Neural cell (in vitro differentiated cells): ENCODE data around the gene KREMEN1. TPM values are rescaled to one million over a fixed set of nuclear protein-coding genes. Genes with fewer than 3 reads are reported as not detected.
"Not testable (repeated sequence)": the region's sequence is repeated elsewhere in the genome, so short reads cannot be mapped to it uniquely, and the experiment has no call there.

Source experiments
- H2AFZ ChIP-seq: fragments of 200-600, 300-800 bp; sonication (generic), shearing (Covaris generic); 2 replicates; pipeline ENCODE4 v1.6.0; 2014; ENCODE audit warnings: low read depth, mild to moderate bottlenecking, antibody characterized with exemption, low read length, moderate library complexity
- H3F3A ChIP-seq: fragments of 200-600 bp; shearing (Covaris generic); 2 replicates; pipeline ENCODE4 v1.6.1; 2016; ENCODE audit warnings: mild to moderate bottlenecking, moderate library complexity, mixed read lengths, antibody characterized with exemption, low read length; ENCODE audit not compliant: insufficient read depth, poor library complexity, severe bottlenecking
- H3K27ac ChIP-seq: fragments of 200-600, 300-800 bp; sonication (generic), shearing (Covaris generic); 2 replicates; pipeline ENCODE4 v1.5.1; 2014; ENCODE audit warnings: mild to moderate bottlenecking, low read length, moderate library complexity
- H3K27me3 ChIP-seq: fragments of 300-800, 200-600 bp; sonication (generic), shearing (Covaris generic); 2 replicates; pipeline ENCODE4 v1.6.0; 2014; ENCODE audit warnings: mild to moderate bottlenecking, low read depth, low read length, moderate library complexity; ENCODE audit not compliant: insufficient read depth
- H3K36me3 ChIP-seq: fragments of 300-800, 200-600 bp; sonication (generic), shearing (Covaris generic); 2 replicates; pipeline ENCODE4 v1.5.1; 2014; ENCODE audit warnings: mild to moderate bottlenecking, antibody characterized with exemption, low read length, moderate library complexity; ENCODE audit not compliant: insufficient read depth
- H3K4me2 ChIP-seq: fragments of 300-800, 200-600 bp; sonication (generic), shearing (Covaris generic); 2 replicates; pipeline ENCODE4 v1.6.0; 2014; ENCODE audit warnings: mild to moderate bottlenecking, low read length
- H3K4me3 ChIP-seq: fragments of 300-800, 200-600 bp; sonication (generic), shearing (Covaris generic); 2 replicates; pipeline ENCODE4 v1.5.1; 2014; ENCODE audit warnings: mild to moderate bottlenecking, low read length, moderate library complexity
- H3K79me2 ChIP-seq: fragments of 200-600 bp; shearing (Covaris generic); replicated peaks from 2 replicates; pipeline ENCODE4 v1.6.0; 2014; ENCODE audit warnings: mild to moderate bottlenecking, low read length, moderate library complexity; ENCODE audit not compliant: insufficient read depth
- H3K9ac ChIP-seq: fragments of 300-800, 200-600 bp; sonication (generic), shearing (Covaris generic); 2 replicates; pipeline ENCODE4 v1.6.1; 2016; ENCODE audit warnings: mild to moderate bottlenecking, low read length, mixed read lengths
- H3K9me2 ChIP-seq: fragments of 200-600 bp; shearing (Covaris generic); 2 replicates; pipeline ENCODE4 v1.6.1; 2016; ENCODE audit warnings: mild to moderate bottlenecking, low read length, mixed read lengths; ENCODE audit not compliant: insufficient read depth
- H3K9me3 ChIP-seq: fragments of 200-600, 300-800 bp; sonication (generic), shearing (Covaris generic); 2 replicates; pipeline ENCODE4 v1.6.1; 2016; ENCODE audit warnings: mild to moderate bottlenecking, mixed run types, low read length, moderate library complexity, mixed read lengths
- H4K20me1 ChIP-seq: fragments of 200-600 bp; shearing (Covaris generic); 2 replicates; pipeline ENCODE4 v1.6.1; 2016; ENCODE audit warnings: mild to moderate bottlenecking, mixed run types; ENCODE audit not compliant: insufficient read depth
- CTCF ChIP-seq: fragments of 450-650 bp; IDR thresholded peaks from 2 replicates; pipeline ENCODE4 v1.5.1; 2014; ENCODE audit warnings: antibody characterized with exemption, mild to moderate bottlenecking, moderate library complexity; ENCODE audit not compliant: poor library complexity, severe bottlenecking
- EZH2 ChIP-seq: fragments of 200-600, 300-800 bp; shearing (Covaris generic), sonication (generic); IDR thresholded peaks from 2 replicates; pipeline ENCODE4 v1.6.1; 2014; ENCODE audit warnings: antibody characterized with exemption, low read length, borderline replicate concordance, mild to moderate bottlenecking; ENCODE audit not compliant: insufficient read depth, poor library complexity, severe bottlenecking
- MXI1 ChIP-seq: fragments of 450-650 bp; conservative IDR thresholded peaks from 2 replicates; pipeline ENCODE4 v1.6.1; 2014; ENCODE audit warnings: antibody characterized with exemption, mild to moderate bottlenecking; ENCODE audit not compliant: poor library complexity, severe bottlenecking
- POLR2AphosphoS5 ChIP-seq: IDR thresholded peaks from 2 replicates; pipeline ENCODE4 v1.6.1; 2012
- RAD21 ChIP-seq: fragments of 450-650 bp; conservative IDR thresholded peaks from 2 replicates; pipeline ENCODE4 v1.6.1; 2014; ENCODE audit warnings: antibody characterized with exemption, mild to moderate bottlenecking, moderate library complexity
- TAF1 ChIP-seq: IDR thresholded peaks from 2 replicates; pipeline ENCODE4 v1.6.1; 2012; ENCODE audit warnings: low read depth
- polyA plus RNA-seq: library from polyadenylated mRNA; depleted of rRNA; stranded (reverse); fragments of >200 nt; gene quantifications from 2 replicates; pipeline ENCODE4 v1.2.3, GENCODE V29; 2014

KREMEN1 gene
- polyA plus RNA-seq, 1 donor from 2014 or later = 3.3 TPM

GRCh38 chr22:29117799-29118477 lies 45.1 kb downstream of the KREMEN1 start:
- no peak overlapping the region for H3K4me3 ChIP-seq
- no peaks in the 10 kb centered on the region for H3F3A ChIP-seq
- TF ChIP-seq TAF1 (no peak), CTCF (no peak), EZH2 (no peak)
- no peak overlapping the region for H3K4me2 ChIP-seq
- H3K9me2 ChIP-seq = no peaks in the 10 kb centered on the region
- H2AFZ ChIP-seq = no peak overlapping the region
- no peaks in the 10 kb centered on the region for H4K20me1 ChIP-seq
- H3K27me3 ChIP-seq = no peaks in the 10 kb centered on the region
- no peak overlapping the region for H3K27ac ChIP-seq
- no peaks in the 10 kb centered on the region for H3K9me3 ChIP-seq
- H3K79me2 ChIP-seq = no peaks in the 10 kb centered on the region
- no peaks in the 10 kb centered on the region for H3K36me3 ChIP-seq
- H3K9ac ChIP-seq = no peak overlapping the region

DNA sequence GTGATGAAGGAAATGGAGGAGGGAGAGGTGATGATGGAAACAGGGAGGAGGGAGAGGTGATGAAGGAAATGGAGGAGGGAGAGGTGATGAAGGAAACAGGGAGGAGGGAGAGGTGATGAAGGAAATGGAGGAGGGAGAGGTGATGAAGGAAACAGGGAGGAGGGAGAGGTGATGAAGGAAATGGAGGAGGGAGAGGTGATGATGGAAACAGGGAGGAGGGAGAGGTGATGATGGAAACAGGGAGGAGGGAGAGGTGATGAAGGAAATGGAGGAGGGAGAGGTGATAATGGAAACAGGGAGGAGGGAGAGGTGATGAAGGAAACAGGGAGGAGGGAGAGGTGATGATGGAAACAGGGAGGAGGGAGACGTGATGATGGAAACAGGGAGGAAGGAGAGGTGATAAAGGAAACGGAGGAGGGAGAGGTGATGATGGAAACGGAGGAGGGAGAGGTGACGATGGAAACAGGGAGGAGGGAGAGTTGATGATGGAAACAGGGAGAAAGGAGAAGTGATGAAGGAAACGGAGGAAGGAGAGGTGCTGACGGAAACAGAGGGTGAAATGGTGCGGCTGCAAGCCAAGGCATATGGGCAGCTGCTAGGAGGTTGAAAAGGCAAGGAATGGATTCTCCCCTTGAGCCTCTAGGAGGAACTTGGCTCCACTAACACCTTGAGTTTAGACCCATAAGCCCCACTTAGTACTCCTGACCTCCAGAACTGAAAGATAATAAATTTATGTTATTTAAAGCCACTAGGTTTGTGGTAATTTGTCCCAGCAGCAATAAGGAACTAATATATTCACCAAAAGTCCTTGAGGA lies 47.5 kb downstream of the KREMEN1 start:
- H3K36me3 ChIP-seq, H3K9ac ChIP-seq, H3K79me2 ChIP-seq, H4K20me1 ChIP-seq, H3K9me2 ChIP-seq, H3K4me3 ChIP-seq, H3K27ac ChIP-seq, H2AFZ ChIP-seq, H3K9me3 ChIP-seq, H3K4me2 ChIP-seq, H3K27me3 ChIP-seq, H3F3A ChIP-seq: not testable (repeated sequence)

DNA sequence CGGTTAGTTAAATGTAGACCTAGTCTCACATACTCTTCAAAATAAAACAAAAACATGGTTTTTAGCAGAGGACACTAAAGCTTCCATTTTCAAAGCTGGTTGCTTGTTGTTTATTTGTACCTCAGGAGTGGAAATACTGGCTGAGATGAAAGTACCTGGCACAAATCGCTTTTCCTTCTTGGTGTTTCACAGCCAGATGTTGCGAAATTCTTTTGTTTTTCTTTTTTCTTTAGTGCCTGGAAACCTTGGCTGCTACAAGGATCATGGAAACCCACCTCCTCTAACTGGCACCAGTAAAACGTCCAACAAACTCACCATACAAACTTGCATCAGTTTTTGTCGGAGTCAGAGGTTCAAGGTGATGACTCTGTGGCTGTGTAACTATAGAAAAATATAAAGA lies 48.3 kb downstream of the KREMEN1 start:
- H3F3A ChIP-seq = no peaks in the 10 kb centered on the region
- no peaks in the 10 kb centered on the region for H3K9me3 ChIP-seq
- H3K36me3 ChIP-seq = no peaks in the 10 kb centered on the region
- no peak overlapping the region for H3K9ac ChIP-seq
- no peaks in the 10 kb centered on the region for H3K27me3 ChIP-seq
- TF ChIP-seq MXI1 (no peak), RAD21 (no peak), EZH2 (no peak), CTCF (no peak), POLR2AphosphoS5 (no peak)
- no peak overlapping the region for H3K27ac ChIP-seq
- no peak overlapping the region for H3K4me3 ChIP-seq
- H3K9me2 ChIP-seq = no peaks in the 10 kb centered on the region
- no peaks in the 10 kb centered on the region for H3K79me2 ChIP-seq
- H4K20me1 ChIP-seq = no peaks in the 10 kb centered on the region
- no peak overlapping the region for H2AFZ ChIP-seq
- no peak overlapping the region for H3K4me2 ChIP-seq
